B cell (primary cell): ENCODE data around the gene EYA4. TPM values are rescaled to one million over a fixed set of nuclear protein-coding genes. Genes with fewer than 3 reads are reported as not detected.

Source experiments
- ATAC-seq: fragments of 200-7000 bp; cut with Tn5 transposase; one replicate; pipeline ENCODE4 v1.10.0; 2021; ENCODE audit warnings: low read depth, mild to moderate bottlenecking, moderate number of reproducible peaks, moderate library complexity
- CTCF ChIA-PET: fragments of 350-600 bp; sonication (Branson Sonifier 250); formaldehyde crosslinking; loops from one replicate; lab custom pipeline; 2021; ENCODE audit warnings: antibody characterized with exemption, inconsistent platforms; lab: Charles Lee
- POLR2A ChIA-PET: fragments of 350-600 bp; sonication (Branson Sonifier 250); formaldehyde crosslinking; loops from one replicate; lab custom pipeline; 2021; ENCODE audit warnings: antibody characterized with exemption; lab: Charles Lee
- DNase-seq: peaks from one replicate; pipeline ENCODE4 v3.0.0; 2013
- H2AFZ ChIP-seq: 2 replicates; pipeline ENCODE4 v1.6.1; 2012; ENCODE audit warnings: mild to moderate bottlenecking, low read depth, low read length; ENCODE audit not compliant: insufficient read depth, poor library complexity, severe bottlenecking
- H3K27ac ChIP-seq, 2 donors: 1 replicate in 1 of 2; 2 replicates in 1 of 2; pipeline ENCODE4 v1.5.1; 2012 to 2013; ENCODE audit warnings: low read length in 2 of 2, mild to moderate bottlenecking in 2 of 2, moderate library complexity in 1 of 2
- H3K27me3 ChIP-seq, 4 experiments: fragments of 200-600 bp in 1 of 4; sonication (generic) in 1 of 4; replicated peaks in 1 of 4; 1 replicate in 2 of 4; 2 replicates in 2 of 4; pipeline versions ENCODE4 v1.6.1 to v1.7.0; 2013 to 2016; ENCODE audit warnings: low read length in 3 of 4, mild to moderate bottlenecking in 2 of 4, mixed read lengths in 1 of 4, moderate library complexity in 1 of 4; ENCODE audit not compliant: insufficient read depth in 4 of 4, control insufficient read depth in 3 of 4; ENCODE audit errors: control extremely low read depth in 1 of 4
- H3K36me3 ChIP-seq, 2 experiments: replicated peaks in 1 of 2; 1 replicate in 1 of 2; 2 replicates in 1 of 2; pipeline versions ENCODE4 v1.6.1 to v1.7.1; 2013; ENCODE audit warnings: low read length in 1 of 2; ENCODE audit not compliant: insufficient read depth in 2 of 2, control insufficient read depth in 1 of 2; ENCODE audit errors: control extremely low read depth in 1 of 2, extremely low read depth in 1 of 2
- H3K4me1 ChIP-seq, 2 donors: fragments of 200-600 bp in 1 of 2; sonication (generic) in 1 of 2; 1 replicate in 1 of 2; 2 replicates in 1 of 2; pipeline versions ENCODE4 v1.5.1 to v1.6.1; 2013 to 2017; ENCODE audit warnings: low read length in 2 of 2; ENCODE audit not compliant: control insufficient read depth in 2 of 2, insufficient read depth in 2 of 2
- H3K4me2 ChIP-seq: replicated peaks from 2 replicates; pipeline ENCODE3; 2012; ENCODE audit warnings: mild to moderate bottlenecking, low read depth, low read length; ENCODE audit not compliant: poor library complexity, severe bottlenecking
- H3K4me3 ChIP-seq, 5 experiments: fragments of 200-600 bp in 1 of 5; sonication (generic) in 1 of 5; 1 replicate in 3 of 5; 2 replicates in 2 of 5; pipeline versions ENCODE4 v1.5.1 to v1.7.0; 2011 to 2016; ENCODE audit warnings: low read length in 4 of 5, mild to moderate bottlenecking in 4 of 5, low read depth in 2 of 5, control low read depth in 1 of 5, moderate library complexity in 1 of 5; ENCODE audit not compliant: insufficient read depth in 1 of 5; ENCODE audit errors: control extremely low read depth in 1 of 5, extremely low read depth in 1 of 5
- H3K79me2 ChIP-seq: fragments of 200-600 bp; sonication (generic); one replicate; pipeline ENCODE4 v1.6.0; 2016; ENCODE audit warnings: low read length; ENCODE audit not compliant: control insufficient read depth, insufficient read depth
- H3K9ac ChIP-seq: fragments of 200-600 bp; sonication (generic); 2 replicates; pipeline ENCODE4 v1.6.1; 2017; ENCODE audit warnings: mild to moderate bottlenecking, low read length, moderate library complexity
- H3K9me3 ChIP-seq, 3 donors: one replicate each; pipeline versions ENCODE4 v1.6.1 to v1.7.1; 2013; ENCODE audit warnings: low read length in 2 of 3; ENCODE audit not compliant: control insufficient read depth in 2 of 3, insufficient read depth in 1 of 3; ENCODE audit errors: control extremely low read depth in 1 of 3
- H4K20me1 ChIP-seq: 2 replicates; pipeline ENCODE4 v1.6.0; 2012; ENCODE audit warnings: mild to moderate bottlenecking, low read length; ENCODE audit not compliant: insufficient read depth, control insufficient read depth, poor library complexity, severe bottlenecking
- H3K27ac Mint-ChIP-seq: one replicate; pipeline ENCODE4 v1.8.0; 2021; ENCODE audit warnings: mixed read lengths
- H3K27me3 Mint-ChIP-seq: one replicate; pipeline ENCODE4 v1.8.0; 2021; ENCODE audit warnings: mixed read lengths
- H3K4me1 Mint-ChIP-seq: one replicate; pipeline ENCODE4 v1.8.0; 2021; ENCODE audit warnings: mixed read lengths
- H3K4me3 Mint-ChIP-seq: one replicate; pipeline ENCODE4 v1.8.0; 2021; ENCODE audit warnings: mixed read lengths
- H3K9me3 Mint-ChIP-seq: one replicate; pipeline ENCODE4 v1.8.0; 2022; ENCODE audit warnings: mixed read lengths; ENCODE audit not compliant: insufficient read depth
- CTCF ChIP-seq: fragments of 200-600 bp; IDR thresholded peaks from one replicate; pipeline ENCODE4 v1.8.0; 2022; ENCODE audit warnings: antibody characterized with exemption, mild to moderate bottlenecking
- EZH2 ChIP-seq: IDR thresholded peaks from 2 replicates; pipeline ENCODE4 v1.6.1; 2012; ENCODE audit warnings: borderline replicate concordance, low read depth, mild to moderate bottlenecking, moderate library complexity, low read length; ENCODE audit not compliant: insufficient read depth, poor library complexity, severe bottlenecking
- WGBS: methylation state at CpG from one replicate; pipeline ENCODE4 v1.1.5; 2013; ENCODE audit warnings: missing lambda C conversion rate; ENCODE audit not compliant: insufficient coverage; 5-methylcytosine and 5-hydroxymethylcytosine counted together
- intact Hi-C: fragments of 100-400 bp; cut with micrococcal nuclease; formaldehyde crosslinking; loops from one replicate; pipeline ENCODE4 v1.10.0; 2022
- polyA plus RNA-seq: library from polyadenylated mRNA; depleted of rRNA; stranded (reverse); fragments of >200 nt; gene quantifications from 2 replicates; pipeline ENCODE4 v1.2.3, GENCODE V29; 2012
- total RNA-seq, 2 donors: library from RNA; stranded (reverse); fragments of 120-200 nt in 1 of 2; gene quantifications; 1 replicate in 1 of 2; 2 replicates in 1 of 2; pipeline versions ENCODE4 v1.2.3 to v1.2.4, GENCODE V29; 2013 to 2022

The EYA4 gene
- total and polyA plus RNA-seq, 2 donors (not counting 1 experiment from before 2014, with no cell fraction given) = 0.49 TPM; not detected in 1

GRCh38 chr6:133474516-133474915 lies 233.4 kb downstream of the EYA4 start:
- no peaks in the 10 kb centered on the region for H4K20me1 ChIP-seq
- intact Hi-C loops = no loop called here
- H3K4me3 Mint-ChIP-seq = no peak overlapping the region
- H3K36me3 ChIP-seq = no peaks in the 10 kb centered on the region
- H3K9me3 Mint-ChIP-seq = no peaks in the 10 kb centered on the region
- H3K9me3 ChIP-seq = no peaks in the 10 kb centered on the region
- no peak for DNase-seq
- no peak overlapping the region for H3K4me3 ChIP-seq
- H3K4me1 Mint-ChIP-seq = no peaks in the 10 kb centered on the region
- WGBS = no CpG with 5 or more reads among the region's 2 CpGs
- no peak for TF ChIP-seq EZH2
- no peak for TF ChIP-seq CTCF
- H3K27ac ChIP-seq = no peak overlapping the region
- no peak overlapping the region for H3K27ac Mint-ChIP-seq
- no peaks in the 10 kb centered on the region for H3K4me1 ChIP-seq
- H3K27me3 Mint-ChIP-seq = no peaks in the 10 kb centered on the region
- ChIA-PET POLR2A (no interaction called here), CTCF (no interaction called here)
- H3K4me2 ChIP-seq = no peak overlapping the region
- H3K79me2 ChIP-seq = no peaks in the 10 kb centered on the region
- H3K9ac ChIP-seq = no peak overlapping the region
- H3K27me3 ChIP-seq = no peaks in the 10 kb centered on the region
- H2AFZ ChIP-seq = no peak overlapping the region
- no peak for ATAC-seq

GRCh38 chr6:133478673-133479072 lies 237.5 kb downstream of the EYA4 start:
- Histone ChIP-seq H3K4me1 (no peaks in the 10 kb centered on the region), H3K36me3 (no peaks in the 10 kb centered on the region), H3K4me3 (no peak overlapping the region), H3K4me2 (no peak overlapping the region), H3K9me3 (no peaks in the 10 kb centered on the region), H3K27me3 (no peaks in the 10 kb centered on the region), H3K27ac (no peak overlapping the region), H3K79me2 (no peaks in the 10 kb centered on the region), H4K20me1 (no peaks in the 10 kb centered on the region), H3K9ac (no peak overlapping the region), H2AFZ (no peak overlapping the region)
- ATAC-seq = no peak
- POLR2A ChIA-PET = no interaction called here
- 100% methylated on average over 1 of the region's 2 CpGs for WGBS
- CTCF ChIA-PET = no interaction called here
- H3K4me3 Mint-ChIP-seq = no peak overlapping the region
- no peaks in the 10 kb centered on the region for H3K4me1 Mint-ChIP-seq
- TF ChIP-seq CTCF (no peak), EZH2 (no peak)
- no peaks in the 10 kb centered on the region for H3K27me3 Mint-ChIP-seq
- no peaks in the 10 kb centered on the region for H3K9me3 Mint-ChIP-seq
- no peak for DNase-seq
- no peak overlapping the region for H3K27ac Mint-ChIP-seq
- intact Hi-C loops = no loop called here
